CD4-positive, CD25-positive, alpha-beta regulatory T cell (primary cell): ENCODE data around the gene HS6ST1. TPM values are rescaled to one million over a fixed set of nuclear protein-coding genes. Genes with fewer than 3 reads are reported as not detected.
A peak's percentile ranks its signal among the peaks of the same experiment; 100 is the strongest.

ENCODE experiments used
- ATAC-seq, 2 donors: fragments of 150-1000 bp; cut with Tn5 transposase; one replicate each; pipeline ENCODE4 v1.10.0; 2021; ENCODE audit warnings: low read depth in 2 of 2, moderate number of reproducible peaks in 2 of 2, moderate library complexity in 1 of 2
- DNase-seq, 3 donors: peaks; one replicate each; pipeline versions ENCODE4 v3.0.0 to v3.0.0-alpha.2; 2012 to 2022; ENCODE audit warnings: mixed read lengths in 1 of 3
- H3K27ac ChIP-seq: one replicate; pipeline ENCODE4 v1.7.0; 2013; ENCODE audit warnings: mild to moderate bottlenecking, low read length; ENCODE audit not compliant: insufficient read depth, poor library complexity, severe bottlenecking
- H3K27me3 ChIP-seq: one replicate; pipeline ENCODE4 v1.7.0; 2013; ENCODE audit warnings: low read length; ENCODE audit not compliant: control insufficient read depth, insufficient read depth
- H3K36me3 ChIP-seq: one replicate; pipeline ENCODE4 v1.7.0; 2013; ENCODE audit warnings: mild to moderate bottlenecking, low read length, moderate library complexity; ENCODE audit not compliant: control insufficient read depth, insufficient read depth
- H3K4me1 ChIP-seq: 2 replicates; pipeline ENCODE4 v1.7.0; 2013; ENCODE audit warnings: mild to moderate bottlenecking, low read length; ENCODE audit not compliant: insufficient read depth, control insufficient read depth, poor library complexity, severe bottlenecking
- H3K4me3 ChIP-seq: one replicate; pipeline ENCODE4 v1.7.0; 2013; ENCODE audit warnings: low read depth, mild to moderate bottlenecking, low read length, moderate library complexity
- H3K9me3 ChIP-seq, 2 experiments: 1 replicate in 1 of 2; 2 replicates in 1 of 2; pipeline ENCODE4 v1.7.0; 2013; ENCODE audit warnings: low read length in 2 of 2, mild to moderate bottlenecking in 1 of 2, moderate library complexity in 1 of 2; ENCODE audit not compliant: control insufficient read depth in 2 of 2
- H3K27ac Mint-ChIP-seq, 3 donors: one replicate each; pipeline ENCODE4 v1.8.0; 2020 to 2022; ENCODE audit warnings: mild to moderate bottlenecking in 3 of 3, mixed read lengths in 3 of 3, moderate library complexity in 2 of 3
- H3K27me3 Mint-ChIP-seq: one replicate; pipeline ENCODE4 v1.8.0; 2022; ENCODE audit warnings: mild to moderate bottlenecking, mixed read lengths
- H3K36me3 Mint-ChIP-seq: one replicate; pipeline ENCODE4 v1.8.0; 2020; ENCODE audit warnings: mixed read lengths
- H3K4me1 Mint-ChIP-seq, 4 donors: one replicate each; pipeline ENCODE4 v1.8.0; 2020 to 2022; ENCODE audit warnings: mixed read lengths in 4 of 4, mild to moderate bottlenecking in 1 of 4
- H3K4me3 Mint-ChIP-seq, 4 donors: one replicate each; pipeline ENCODE4 v1.8.0; 2020 to 2022; ENCODE audit warnings: mild to moderate bottlenecking in 4 of 4, mixed read lengths in 4 of 4, moderate library complexity in 3 of 4
- H3K9me3 Mint-ChIP-seq, 7 donors: one replicate each; pipeline ENCODE4 v1.8.0; 2020 to 2022; ENCODE audit warnings: mixed read lengths in 7 of 7, mild to moderate bottlenecking in 3 of 7, moderate library complexity in 2 of 7
- polyA plus RNA-seq, 4 donors: library from polyadenylated mRNA; unstranded; fragments of 300-500 nt; fragmentation: Illumina TruSeq; gene quantifications; one replicate each; pipeline ENCODE4 v1.2.3, GENCODE V29; 2021
- total RNA-seq: library from RNA; stranded (reverse); gene quantifications from one replicate; pipeline ENCODE4 v1.2.3, GENCODE V29; 2022

The HS6ST1 gene
- total and polyA plus RNA-seq, 5 donors from 2014 or later = 1.1 to 7.6 (median 1.5) TPM

DNA sequence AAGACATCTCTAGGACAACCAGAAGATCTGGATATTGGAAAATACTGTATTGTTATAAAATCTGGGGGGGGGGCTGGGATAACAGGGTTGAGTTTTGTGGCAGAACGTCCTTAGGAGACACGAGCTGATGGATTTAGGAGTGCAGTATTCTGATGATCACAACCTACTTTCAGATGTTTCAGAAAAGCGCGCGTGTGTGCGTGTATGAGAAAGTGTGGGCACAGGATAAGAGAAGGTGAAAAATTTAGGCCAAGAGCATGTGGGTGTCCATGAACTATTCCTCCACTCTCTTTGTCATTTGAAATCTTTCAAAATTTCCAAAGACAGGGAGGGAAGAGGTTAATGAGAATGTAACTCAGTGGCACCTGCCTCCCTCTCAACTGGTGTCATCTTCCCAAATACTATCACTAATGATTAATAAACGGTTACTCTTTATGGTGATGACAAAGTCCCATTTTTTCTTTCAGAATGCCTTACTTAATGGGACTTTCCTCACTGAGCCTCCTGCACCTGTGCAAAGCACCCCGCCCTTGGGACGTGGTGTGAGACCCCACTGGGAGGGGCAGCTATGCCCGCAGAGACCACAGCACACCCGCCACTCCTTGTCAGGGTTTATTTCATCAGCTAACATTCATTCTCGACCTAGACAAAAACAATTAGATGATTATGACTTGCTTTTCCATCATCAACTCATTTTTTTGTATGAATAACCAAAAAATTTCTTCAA lies 53.6 kb downstream of the HS6ST1 start:
- Histone ChIP-seq H3K36me3 (no peaks in the 10 kb centered on the region), H3K9me3 (no peaks in the 10 kb centered on the region), H3K4me3 (no peak overlapping the region), H3K27ac (no peak overlapping the region), H3K4me1 (no peaks in the 10 kb centered on the region), H3K27me3 (no peaks in the 10 kb centered on the region)
- no peak overlapping the region for H3K27ac Mint-ChIP-seq
- no peak overlapping the region for H3K4me3 Mint-ChIP-seq
- no peak for DNase-seq
- no peaks in the 10 kb centered on the region for H3K9me3 Mint-ChIP-seq
- no peak for ATAC-seq
- no peaks in the 10 kb centered on the region for H3K4me1 Mint-ChIP-seq
- no peaks in the 10 kb centered on the region for H3K36me3 Mint-ChIP-seq
- H3K27me3 Mint-ChIP-seq = no peaks in the 10 kb centered on the region

DNA sequence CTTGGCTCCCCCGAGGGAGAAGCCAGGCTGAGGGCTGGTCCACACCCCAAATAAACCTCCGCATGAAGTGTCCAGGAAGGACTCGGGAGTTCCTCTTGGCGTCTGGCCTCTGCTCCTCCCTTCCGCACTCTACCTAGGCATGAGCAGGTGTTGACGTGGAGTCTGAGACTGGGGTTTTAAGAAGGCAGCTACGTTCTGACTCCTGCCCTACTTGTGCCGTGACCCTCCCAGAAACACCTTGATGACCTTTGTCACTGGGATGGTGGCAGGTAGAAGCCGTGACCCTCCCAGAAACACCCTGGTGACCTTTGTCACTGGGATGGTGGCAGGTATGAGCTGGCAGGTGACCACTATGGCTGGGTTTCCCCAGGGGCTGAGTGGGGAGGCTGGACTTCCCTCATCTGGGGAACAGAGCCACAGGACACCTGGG lies 54.8 kb downstream of the HS6ST1 start:
- no peak for DNase-seq
- Mint-ChIP-seq H3K36me3 (no peaks in the 10 kb centered on the region), H3K4me1 (no peaks in the 10 kb centered on the region), H3K4me3 (no peak overlapping the region), H3K9me3 (no peaks in the 10 kb centered on the region), H3K27me3 (peaks cover 4% of the 10 kb centered on the region), H3K27ac (no peak overlapping the region)
- no peaks in the 10 kb centered on the region for H3K9me3 ChIP-seq
- no peaks in the 10 kb centered on the region for H3K27me3 ChIP-seq
- no peak overlapping the region for H3K27ac ChIP-seq
- ATAC-seq = no peak
- H3K4me3 ChIP-seq = no peak overlapping the region
- H3K36me3 ChIP-seq = no peaks in the 10 kb centered on the region
- no peaks in the 10 kb centered on the region for H3K4me1 ChIP-seq

- Histone ChIP-seq H3K9me3 (no peaks in the 10 kb centered on the region), H3K27me3 (no peaks in the 10 kb centered on the region), H3K4me3 (no peak overlapping the region), H3K36me3 (no peaks in the 10 kb centered on the region), H3K27ac (no peak overlapping the region), H3K4me1 (no peaks in the 10 kb centered on the region)
- ATAC-seq = no peak
- DNase-seq = no peak
- Mint-ChIP-seq H3K9me3 (no peaks in the 10 kb centered on the region), H3K27me3 (peaks cover 4% of the 10 kb centered on the region), H3K27ac (peak overlapping the region in 1 of 3 donors; percentile 42), H3K36me3 (no peaks in the 10 kb centered on the region), H3K4me3 (no peak overlapping the region), H3K4me1 (no peaks in the 10 kb centered on the region)
These were observed 56.1 kb downstream of the HS6ST1 start for GRCh38 chr2:128262315-128263253.

- peaks cover 11% of the 10 kb centered on the region for H3K27me3 Mint-ChIP-seq
- Histone ChIP-seq H3K27me3 (no peaks in the 10 kb centered on the region), H3K4me1 (no peaks in the 10 kb centered on the region), H3K27ac (no peak overlapping the region), H3K9me3 (no peaks in the 10 kb centered on the region), H3K36me3 (no peaks in the 10 kb centered on the region), H3K4me3 (no peak overlapping the region)
- H3K9me3 Mint-ChIP-seq = no peaks in the 10 kb centered on the region
- peaks cover 0 to 1% (median 0%) of the 10 kb centered on the region in 4 donors for H3K4me1 Mint-ChIP-seq
- H3K27ac Mint-ChIP-seq = no peak overlapping the region
- DNase-seq (no peak), ATAC-seq (no peak)
- no peak overlapping the region for H3K4me3 Mint-ChIP-seq
- no peaks in the 10 kb centered on the region for H3K36me3 Mint-ChIP-seq
These were observed 57.2 kb downstream of the HS6ST1 start for GRCh38 chr2:128261245-128262128.

- no peak overlapping the region for H3K4me3 ChIP-seq
- H3K36me3 Mint-ChIP-seq = no peaks in the 10 kb centered on the region
- DNase-seq (no peak), ATAC-seq (no peak)
- no peaks in the 10 kb centered on the region for H3K4me1 ChIP-seq
- H3K27me3 Mint-ChIP-seq = peaks cover 15% of the 10 kb centered on the region
- no peak overlapping the region for H3K4me3 Mint-ChIP-seq
- peaks cover 0 to 5% (median 0%) of the 10 kb centered on the region in 4 donors for H3K4me1 Mint-ChIP-seq
- H3K27me3 ChIP-seq = no peaks in the 10 kb centered on the region
- H3K9me3 Mint-ChIP-seq = no peaks in the 10 kb centered on the region
- no peak overlapping the region for H3K27ac ChIP-seq
- no peak overlapping the region for H3K27ac Mint-ChIP-seq
- H3K9me3 ChIP-seq = no peaks in the 10 kb centered on the region
- no peaks in the 10 kb centered on the region for H3K36me3 ChIP-seq
These were observed 58.2 kb downstream of the HS6ST1 start for GRCh38 chr2:128260239-128261138.

GRCh38 chr2:128259585-128259984 lies 59.1 kb downstream of the HS6ST1 start:
- no peak for ATAC-seq
- Mint-ChIP-seq H3K27ac (no peak overlapping the region), H3K4me1 (peaks cover 0 to 5% (median 0%) of the 10 kb centered on the region in 4 donors), H3K9me3 (no peaks in the 10 kb centered on the region), H3K4me3 (no peak overlapping the region), H3K27me3 (peaks cover 21% of the 10 kb centered on the region), H3K36me3 (no peaks in the 10 kb centered on the region)
- H3K4me1 ChIP-seq = no peaks in the 10 kb centered on the region
- H3K4me3 ChIP-seq = no peak overlapping the region
- H3K36me3 ChIP-seq = no peaks in the 10 kb centered on the region
- no peak overlapping the region for H3K27ac ChIP-seq
- no peak for DNase-seq
- no peaks in the 10 kb centered on the region for H3K9me3 ChIP-seq
- no peaks in the 10 kb centered on the region for H3K27me3 ChIP-seq

GRCh38 chr2:128258218-128258617 lies 60.5 kb downstream of the HS6ST1 start:
- H3K27me3 ChIP-seq = no peaks in the 10 kb centered on the region
- H3K27ac ChIP-seq = no peak overlapping the region
- H3K4me1 ChIP-seq = no peaks in the 10 kb centered on the region
- no peaks in the 10 kb centered on the region for H3K36me3 ChIP-seq
- no peak for DNase-seq
- ATAC-seq = no peak
- Mint-ChIP-seq H3K27ac (no peak overlapping the region), H3K9me3 (no peaks in the 10 kb centered on the region), H3K27me3 (peaks cover 26% of the 10 kb centered on the region), H3K4me3 (no peak overlapping the region), H3K36me3 (no peaks in the 10 kb centered on the region), H3K4me1 (peaks cover 0 to 5% (median 0%) of the 10 kb centered on the region in 4 donors)
- no peaks in the 10 kb centered on the region for H3K9me3 ChIP-seq
- no peak overlapping the region for H3K4me3 ChIP-seq
